SU-DHL-6 (cell line): ENCODE results near the gene PTH2.

Experiments
- H2AFZ ChIP-seq: fragments of 200-600 bp; sonication (generic); 2 replicates; pipeline ENCODE4 v1.6.1; 2014; ENCODE audit warnings: low read depth, mild to moderate bottlenecking, moderate library complexity, mixed read lengths, antibody characterized with exemption, low read length; ENCODE audit not compliant: severe bottlenecking
- H3F3A ChIP-seq: fragments of 200-600 bp; shearing (Covaris generic); 2 replicates; pipeline ENCODE4 v1.6.0; 2016; ENCODE audit warnings: antibody characterized with exemption, mild to moderate bottlenecking; ENCODE audit not compliant: insufficient read depth
- H3K27ac ChIP-seq: fragments of 200-600 bp; sonication (generic); 2 replicates; pipeline ENCODE4 v1.5.1; 2016; ENCODE audit warnings: low read depth, mild to moderate bottlenecking, low read length, moderate library complexity, mixed read lengths
- H3K27me3 ChIP-seq: fragments of 200-600 bp; sonication (generic), shearing (Covaris generic); 2 replicates; pipeline ENCODE4 v1.6.0; 2014; ENCODE audit warnings: mild to moderate bottlenecking, low read length
- H3K36me3 ChIP-seq: fragments of 200-600 bp; sonication (generic); 2 replicates; pipeline ENCODE4 v1.6.1; 2014; ENCODE audit warnings: mild to moderate bottlenecking, low read length, mixed read lengths
- H3K4me2 ChIP-seq: fragments of 300-600, 200-600 bp; shearing (Covaris generic), sonication (generic); 2 replicates; pipeline ENCODE4 v1.6.0; 2014; ENCODE audit warnings: low read length, low read depth, mild to moderate bottlenecking; ENCODE audit not compliant: poor library complexity, severe bottlenecking
- H3K4me3 ChIP-seq: fragments of 200-600 bp; sonication (generic); 2 replicates; pipeline ENCODE4 v1.5.1; 2014; ENCODE audit warnings: antibody characterized with exemption, low read length, mild to moderate bottlenecking, mixed read lengths; ENCODE audit not compliant: insufficient read depth, poor library complexity, severe bottlenecking
- H3K79me2 ChIP-seq: fragments of 200-600 bp; sonication (generic); 2 replicates; pipeline ENCODE4 v1.6.1; 2014; ENCODE audit warnings: mild to moderate bottlenecking, low read length, moderate library complexity; ENCODE audit not compliant: insufficient read depth
- H3K9ac ChIP-seq: fragments of 200-600 bp; sonication (generic); 2 replicates; pipeline ENCODE4 v1.7.0; 2014; ENCODE audit warnings: mild to moderate bottlenecking, low read length
- H3K9me2 ChIP-seq: fragments of 200-600 bp; sonication (generic); replicated peaks from 2 replicates; pipeline ENCODE4 v1.6.1; 2014; ENCODE audit warnings: low read length; ENCODE audit not compliant: insufficient read depth
- H3K9me3 ChIP-seq: fragments of 200-600 bp; sonication (generic); 2 replicates; pipeline ENCODE4 v1.6.1; 2014; ENCODE audit warnings: low read length, mixed read lengths; ENCODE audit not compliant: insufficient read depth
- H4K20me1 ChIP-seq: fragments of 200-600 bp; sonication (generic); 2 replicates; pipeline ENCODE4 v1.6.1; 2014; ENCODE audit warnings: low read depth, mild to moderate bottlenecking, antibody characterized with exemption, low read length, moderate library complexity, mixed read lengths
- EZH2phosphoT487 ChIP-seq: fragments of 200-600 bp; sonication (generic), shearing (Covaris generic); conservative IDR thresholded peaks from 2 replicates; pipeline ENCODE4 v1.6.1; 2018; ENCODE audit warnings: mild to moderate bottlenecking, antibody characterized with exemption, low read length, moderate library complexity, mixed read lengths
- TF ChIP-seq, protein P1 (sequence below): fragments of 200-600 bp; sonication (generic); IDR thresholded peaks from one replicate; pipeline ENCODE4 v1.5.1; 2017; ENCODE audit warnings: antibody characterized with exemption, mild to moderate bottlenecking, low read length, moderate library complexity; ENCODE audit not compliant: insufficient read depth, poor library complexity, severe bottlenecking

PTH2 gene

DNA sequence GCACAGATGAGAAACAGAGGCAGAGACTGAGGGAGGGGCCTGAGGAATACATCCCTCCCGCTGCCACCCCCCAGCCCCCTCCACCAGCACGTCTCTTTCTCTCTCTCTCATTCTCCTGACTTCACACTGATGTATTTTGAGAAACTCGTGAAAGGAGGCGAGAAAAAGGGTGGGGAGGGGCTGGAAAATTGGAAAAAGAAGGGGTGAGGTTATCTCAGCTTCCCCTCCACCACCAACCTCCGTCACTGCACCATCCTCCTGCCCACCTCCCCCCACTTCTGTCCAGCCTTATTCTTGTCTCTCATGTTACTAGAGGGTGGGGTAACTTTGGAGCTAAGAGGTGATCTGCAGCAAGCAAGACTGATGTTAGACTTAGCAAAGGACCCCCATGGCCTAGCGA, 16.6 kb upstream of the PTH2 start:
- no peaks in the 10 kb centered on the region for H3K79me2 ChIP-seq
- H3F3A ChIP-seq = no peaks in the 10 kb centered on the region
- no peaks in the 10 kb centered on the region for H3K9me3 ChIP-seq
- TF ChIP-seq, protein P1, sequence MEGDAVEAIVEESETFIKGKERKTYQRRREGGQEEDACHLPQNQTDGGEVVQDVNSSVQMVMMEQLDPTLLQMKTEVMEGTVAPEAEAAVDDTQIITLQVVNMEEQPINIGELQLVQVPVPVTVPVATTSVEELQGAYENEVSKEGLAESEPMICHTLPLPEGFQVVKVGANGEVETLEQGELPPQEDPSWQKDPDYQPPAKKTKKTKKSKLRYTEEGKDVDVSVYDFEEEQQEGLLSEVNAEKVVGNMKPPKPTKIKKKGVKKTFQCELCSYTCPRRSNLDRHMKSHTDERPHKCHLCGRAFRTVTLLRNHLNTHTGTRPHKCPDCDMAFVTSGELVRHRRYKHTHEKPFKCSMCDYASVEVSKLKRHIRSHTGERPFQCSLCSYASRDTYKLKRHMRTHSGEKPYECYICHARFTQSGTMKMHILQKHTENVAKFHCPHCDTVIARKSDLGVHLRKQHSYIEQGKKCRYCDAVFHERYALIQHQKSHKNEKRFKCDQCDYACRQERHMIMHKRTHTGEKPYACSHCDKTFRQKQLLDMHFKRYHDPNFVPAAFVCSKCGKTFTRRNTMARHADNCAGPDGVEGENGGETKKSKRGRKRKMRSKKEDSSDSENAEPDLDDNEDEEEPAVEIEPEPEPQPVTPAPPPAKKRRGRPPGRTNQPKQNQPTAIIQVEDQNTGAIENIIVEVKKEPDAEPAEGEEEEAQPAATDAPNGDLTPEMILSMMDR = no peak
- no peak for TF ChIP-seq EZH2phosphoT487
- no peaks in the 10 kb centered on the region for H3K27me3 ChIP-seq
- no peaks in the 10 kb centered on the region for H3K9me2 ChIP-seq
- no peak overlapping the region for H3K4me3 ChIP-seq
- no peak overlapping the region for H3K27ac ChIP-seq
- no peak overlapping the region for H3K4me2 ChIP-seq
- H4K20me1 ChIP-seq = no peaks in the 10 kb centered on the region
- H3K36me3 ChIP-seq = no peaks in the 10 kb centered on the region
- H3K9ac ChIP-seq = no peak overlapping the region
- H2AFZ ChIP-seq = no peak overlapping the region

DNA sequence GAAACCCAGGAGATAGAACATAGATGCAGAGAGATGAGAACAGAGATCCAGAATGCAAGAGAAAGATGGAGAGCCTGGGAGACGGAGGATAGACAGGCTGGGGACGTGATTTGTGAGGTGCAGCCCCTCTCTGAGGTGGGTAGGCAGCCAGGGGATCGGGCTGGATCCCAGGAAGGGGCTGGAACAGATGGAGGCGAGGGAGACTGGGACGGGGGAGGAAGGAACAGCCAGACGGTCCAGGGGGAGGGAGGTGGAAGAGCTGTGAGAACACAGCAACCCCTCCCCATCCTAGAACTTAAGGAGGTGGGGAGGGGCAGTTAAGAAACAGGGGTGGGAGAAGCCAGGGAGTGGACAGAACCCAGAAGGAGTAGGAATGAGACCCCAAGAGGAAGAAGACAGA, 15.0 kb upstream of the PTH2 start:
- H2AFZ ChIP-seq = no peak overlapping the region
- no peaks in the 10 kb centered on the region for H3F3A ChIP-seq
- H3K9me2 ChIP-seq = no peaks in the 10 kb centered on the region
- no peaks in the 10 kb centered on the region for H3K9me3 ChIP-seq
- H3K79me2 ChIP-seq = no peaks in the 10 kb centered on the region
- TF ChIP-seq EZH2phosphoT487 = no peak
- TF ChIP-seq, protein P1 = no peak
- no peak overlapping the region for H3K9ac ChIP-seq
- no peak overlapping the region for H3K27ac ChIP-seq
- no peaks in the 10 kb centered on the region for H4K20me1 ChIP-seq
- H3K4me3 ChIP-seq = no peak overlapping the region
- H3K27me3 ChIP-seq = no peaks in the 10 kb centered on the region
- H3K4me2 ChIP-seq = no peak overlapping the region
- H3K36me3 ChIP-seq = no peaks in the 10 kb centered on the region

DNA sequence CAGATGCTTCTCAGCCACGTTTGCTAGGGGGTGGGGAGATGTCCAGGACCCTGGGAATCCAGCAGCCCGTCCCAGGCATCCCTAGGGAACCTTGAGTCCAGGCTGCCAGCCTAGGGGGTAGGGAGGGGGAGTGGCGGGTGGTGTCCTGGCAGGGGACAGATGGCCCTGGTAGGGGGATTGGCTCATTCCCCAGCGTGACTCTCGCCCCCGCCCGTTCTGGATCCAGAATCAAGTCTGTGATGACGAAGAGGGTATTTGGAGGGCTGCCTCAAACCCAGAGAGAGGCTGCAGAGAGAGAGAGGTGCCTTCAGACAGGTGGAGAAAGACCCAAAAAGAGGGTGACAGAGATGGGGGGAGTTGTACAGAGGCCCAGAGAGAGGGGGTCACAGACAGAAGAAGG, 14.0 kb upstream of the PTH2 start:
- Histone ChIP-seq H3K36me3 (no peaks in the 10 kb centered on the region), H3F3A (no peaks in the 10 kb centered on the region), H3K9me2 (no peaks in the 10 kb centered on the region), H3K27ac (no peak overlapping the region), H3K79me2 (no peaks in the 10 kb centered on the region), H2AFZ (no peak overlapping the region), H3K9ac (no peak overlapping the region), H3K4me3 (no peak overlapping the region), H3K27me3 (no peaks in the 10 kb centered on the region), H4K20me1 (no peaks in the 10 kb centered on the region), H3K4me2 (no peak overlapping the region), H3K9me3 (no peaks in the 10 kb centered on the region)
- no peak for TF ChIP-seq EZH2phosphoT487
- TF ChIP-seq, protein P1 = no peak
